CD8-positive, alpha-beta memory T cell (primary cell): Measurements from ENCODE around the gene CD72. TPM values are rescaled to one million over a fixed set of nuclear protein-coding genes. Genes with fewer than 3 reads are reported as not detected.
"Not testable (repeated sequence)": the region's sequence is repeated elsewhere in the genome, so short reads cannot be mapped to it uniquely, and the experiment has no call there.

Experiments
- CTCF ChIA-PET: fragments of 350-600 bp; sonication (Branson Sonifier 250); formaldehyde crosslinking; loops from one replicate; lab custom pipeline; 2021; ENCODE audit warnings: antibody characterized with exemption; lab: Charles Lee
- POLR2A ChIA-PET: fragments of 350-600 bp; sonication (Branson Sonifier 250); formaldehyde crosslinking; loops from one replicate; lab custom pipeline; 2021; ENCODE audit warnings: antibody characterized with exemption; lab: Charles Lee
- DNase-seq, 5 donors: peaks; one replicate each; pipeline versions ENCODE4 v3.0.0 to v3.0.0-alpha.2; 2020 to 2022; ENCODE audit warnings: mixed read lengths in 1 of 5
- H3K27ac ChIP-seq: one replicate; pipeline ENCODE4 v1.7.0; 2013; ENCODE audit warnings: low read depth, mild to moderate bottlenecking, low read length, moderate library complexity
- H3K27me3 ChIP-seq: 2 replicates; pipeline ENCODE4 v1.7.0; 2013; ENCODE audit warnings: low read length, mild to moderate bottlenecking; ENCODE audit not compliant: insufficient read depth, poor library complexity, severe bottlenecking
- H3K36me3 ChIP-seq: 2 replicates; pipeline ENCODE4 v1.7.0; 2013; ENCODE audit warnings: mild to moderate bottlenecking, low read length, moderate library complexity; ENCODE audit not compliant: insufficient read depth
- H3K4me1 ChIP-seq: 2 replicates; pipeline ENCODE4 v1.7.0; 2013; ENCODE audit warnings: mild to moderate bottlenecking, low read length, moderate library complexity; ENCODE audit not compliant: insufficient read depth
- H3K4me3 ChIP-seq: 2 replicates; pipeline ENCODE4 v1.7.0; 2013; ENCODE audit warnings: mild to moderate bottlenecking, low read length
- H3K9me3 ChIP-seq: 2 replicates; pipeline ENCODE4 v1.7.0; 2013; ENCODE audit warnings: mild to moderate bottlenecking, low read length
- H3K27ac Mint-ChIP-seq, 8 donors: one replicate each; pipeline ENCODE4 v1.8.0; 2020 to 2021; ENCODE audit warnings: mixed read lengths in 8 of 8, mild to moderate bottlenecking in 6 of 8, inconsistent platforms in 3 of 8, moderate library complexity in 3 of 8
- H3K27me3 Mint-ChIP-seq, 2 donors: one replicate each; pipeline ENCODE4 v1.8.0; 2020 to 2021; ENCODE audit warnings: mixed read lengths in 2 of 2, mild to moderate bottlenecking in 1 of 2, moderate library complexity in 1 of 2
- H3K36me3 Mint-ChIP-seq, 3 donors: one replicate each; pipeline ENCODE4 v1.8.0; 2020 to 2021; ENCODE audit warnings: mixed read lengths in 3 of 3, inconsistent platforms in 1 of 3, mild to moderate bottlenecking in 1 of 3
- H3K4me1 Mint-ChIP-seq, 3 donors: one replicate each; pipeline ENCODE4 v1.8.0; 2020 to 2021; ENCODE audit warnings: mixed read lengths in 3 of 3, inconsistent platforms in 1 of 3, mild to moderate bottlenecking in 1 of 3
- H3K4me3 Mint-ChIP-seq, 7 donors: one replicate each; pipeline ENCODE4 v1.8.0; 2020 to 2021; ENCODE audit warnings: mixed read lengths in 7 of 7, mild to moderate bottlenecking in 6 of 7, moderate library complexity in 4 of 7, inconsistent platforms in 2 of 7
- H3K9me3 Mint-ChIP-seq, 5 donors: one replicate each; pipeline ENCODE4 v1.8.0; 2020 to 2022; ENCODE audit warnings: mixed read lengths in 5 of 5, mild to moderate bottlenecking in 3 of 5, moderate library complexity in 2 of 5, inconsistent platforms in 1 of 5
- polyA plus RNA-seq: library from polyadenylated mRNA; unstranded; fragments of 300-500 nt; fragmentation: Illumina TruSeq; gene quantifications from one replicate; pipeline ENCODE4 v1.2.3, GENCODE V29; 2021
- total RNA-seq, 2 experiments: library from RNA; stranded (reverse); gene quantifications; one replicate each; pipeline ENCODE4 v1.2.3, GENCODE V29; 2021

The CD72 gene
- total and polyA plus RNA-seq, 3 experiments from 2014 or later: 5.1 to 6.5 (median 6.4) TPM

DNA sequence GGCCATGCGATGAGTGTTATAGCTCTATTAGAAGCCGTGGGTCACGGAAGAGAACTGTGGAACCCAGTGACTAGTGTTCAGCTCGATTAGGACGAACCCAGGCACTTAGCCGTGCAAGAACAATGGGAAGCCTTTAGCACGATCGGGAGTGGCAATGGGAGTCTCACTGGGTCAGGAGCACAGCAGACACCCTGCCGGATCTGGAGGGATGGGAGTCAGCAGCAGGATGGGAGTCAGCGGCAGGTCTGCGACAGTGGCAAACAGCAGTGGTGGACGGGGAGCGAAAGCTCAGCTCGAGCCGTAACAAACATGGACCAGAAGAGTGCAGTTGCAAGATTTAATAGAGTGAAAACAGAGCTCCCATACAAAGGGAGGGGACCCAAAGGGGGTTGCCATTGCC lies 22.2 kb upstream of the CD72 start:
- POLR2A ChIA-PET: interaction anchor here (1.4 kb wide), 1 partner anchor 21 kb away, joined by 3 read pairs; no protein-coding TSS in a partner anchor
- Mint-ChIP-seq H3K4me1 (peaks cover 56 to 77% (median 70%) of the 10 kb centered on the region in 3 donors), H3K27ac (peak overlapping the region in 4 of 8 donors; percentile 29 to 79 (median 66)), H3K36me3 (peaks cover 7 to 19% (median 11%) of the 10 kb centered on the region in 3 donors)
- peaks cover 44% of the 10 kb centered on the region for H3K4me1 ChIP-seq
- not testable (repeated sequence) for H3K27ac ChIP-seq, H3K9me3 Mint-ChIP-seq, DNase-seq, H3K36me3 ChIP-seq, H3K4me3 ChIP-seq, H3K27me3 Mint-ChIP-seq, H3K4me3 Mint-ChIP-seq, H3K27me3 ChIP-seq, H3K9me3 ChIP-seq
- CTCF ChIA-PET: interaction anchor here (0.9 to 14.3 kb wide), 5 partner anchors 9 to 56 kb away, joined by 3 to 200 read pairs (median 3); partner anchors contain the start of gene CD72

DNA sequence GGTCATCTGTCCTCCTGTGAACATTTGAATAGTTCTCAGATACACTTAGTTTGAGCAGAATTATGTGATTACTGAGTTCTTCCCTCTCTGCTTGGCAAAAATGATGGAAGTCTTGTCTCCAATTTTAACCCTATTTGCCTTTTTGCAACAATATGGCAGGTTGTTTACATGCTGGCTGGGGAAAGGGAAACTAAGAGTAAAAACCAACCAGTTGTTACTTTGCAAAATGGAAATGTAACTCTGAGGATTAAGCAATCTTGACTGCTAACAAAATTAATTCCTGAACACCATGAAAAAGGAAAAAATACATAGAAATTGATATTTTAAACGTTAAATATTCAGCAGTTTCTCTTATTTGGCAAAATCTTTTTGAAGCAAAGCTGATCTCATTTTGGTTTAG lies 21.4 kb upstream of the CD72 start:
- Histone ChIP-seq H3K4me1 (peaks cover 39% of the 10 kb centered on the region), H3K27me3 (no peaks in the 10 kb centered on the region), H3K36me3 (no peaks in the 10 kb centered on the region), H3K27ac (no peak overlapping the region), H3K9me3 (no peaks in the 10 kb centered on the region), H3K4me3 (no peak overlapping the region)
- Mint-ChIP-seq H3K4me3 (peak overlapping the region in 4 of 7 donors; percentile 23 to 88 (median 28)), H3K36me3 (peaks cover 7 to 19% (median 11%) of the 10 kb centered on the region in 3 donors), H3K27ac (peak overlapping the region in 7 of 8 donors; percentile 62 to 98 (median 94)), H3K4me1 (peaks cover 61 to 77% (median 70%) of the 10 kb centered on the region in 3 donors), H3K9me3 (no peaks in the 10 kb centered on the region), H3K27me3 (no peaks in the 10 kb centered on the region)
- CTCF ChIA-PET: interaction anchor here (0.8 to 14.3 kb wide), 7 partner anchors 8 to 57 kb away, joined by 3 to 200 read pairs (median 3); partner anchors contain the start of genes CCDC107, CD72 and RMRP
- DNase-seq: no peak
- POLR2A ChIA-PET: interaction anchor here (1.3 to 2.0 kb wide), 3 partner anchors 18 to 22 kb away, joined by 3 to 8 read pairs (median 3); partner anchors contain the start of genes CCDC107 and RMRP

DNA sequence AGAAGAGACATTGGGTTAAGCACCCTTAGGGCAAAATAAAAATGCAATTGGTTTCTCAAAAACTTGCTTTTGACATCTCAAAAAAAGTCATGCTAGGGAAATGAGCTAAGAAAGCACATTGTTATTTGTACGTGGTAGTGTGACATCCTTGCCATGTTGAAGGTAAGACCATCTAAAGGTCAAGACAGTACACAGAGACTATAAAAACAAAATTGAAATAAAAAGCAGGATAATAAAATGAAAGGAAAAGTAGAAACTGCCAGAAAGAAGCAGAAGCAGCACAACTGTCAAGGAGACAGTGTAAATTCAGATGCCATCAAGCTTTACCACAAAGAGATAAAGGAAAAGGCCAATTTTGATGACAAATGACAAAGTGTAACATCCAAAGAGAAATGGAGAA lies 21.0 kb upstream of the CD72 start:
- H3K27me3 ChIP-seq, H3K4me3 ChIP-seq, H3K27me3 Mint-ChIP-seq, DNase-seq, H3K9me3 Mint-ChIP-seq, H3K9me3 ChIP-seq, H3K27ac ChIP-seq, H3K36me3 ChIP-seq: not testable (repeated sequence)
- H3K36me3 Mint-ChIP-seq: peaks cover 4 to 15% (median 11%) of the 10 kb centered on the region in 3 donors
- ChIA-PET CTCF (interaction anchor here (0.8 to 14.3 kb wide), 5 partner anchors 8 to 56 kb away, joined by 3 to 200 read pairs (median 5); partner anchors contain the start of genes CCDC107, CD72 and RMRP), POLR2A (interaction anchor here (1.3 to 2.0 kb wide), 3 partner anchors 18 to 22 kb away, joined by 3 to 8 read pairs (median 3); partner anchors contain the start of genes CCDC107 and RMRP)
- H3K4me3 Mint-ChIP-seq: peak overlapping the region in 5 of 7 donors; percentile 23 to 88 (median 32)
- peak overlapping the region in 7 of 8 donors; percentile 62 to 98 (median 94) for H3K27ac Mint-ChIP-seq
- H3K4me1 Mint-ChIP-seq: peaks cover 57 to 75% (median 66%) of the 10 kb centered on the region in 3 donors
- H3K4me1 ChIP-seq: peaks cover 35% of the 10 kb centered on the region

- peaks cover 33% of the 10 kb centered on the region for H3K4me1 ChIP-seq
- not testable (repeated sequence) for H3K36me3 ChIP-seq, H3K27me3 Mint-ChIP-seq, H3K9me3 Mint-ChIP-seq, H3K27ac ChIP-seq, H3K27me3 ChIP-seq, H3K9me3 ChIP-seq, H3K4me3 ChIP-seq
- ChIA-PET POLR2A (interaction anchor here (0.7 to 2.0 kb wide), 5 partner anchors 10 to 104 kb away, joined by 3 to 8 read pairs (median 3); partner anchors contain the start of genes CCDC107 and RMRP), CTCF (interaction anchor here (0.8 to 14.3 kb wide), 4 partner anchors 8 to 25 kb away, joined by 3 to 200 read pairs (median 6); partner anchors contain the start of genes CCDC107, CD72 and RMRP)
- peak in 2 of 5 donors; percentile 48 to 58 for DNase-seq
- Mint-ChIP-seq H3K27ac (peak overlapping the region; percentile 79 to 99 (median 94)), H3K36me3 (peaks cover 4 to 15% (median 11%) of the 10 kb centered on the region in 3 donors), H3K4me1 (peaks cover 56 to 74% (median 65%) of the 10 kb centered on the region in 3 donors), H3K4me3 (peak overlapping the region; percentile 55 to 88 (median 62))
Measured at GRCh38 chr9:35638751-35639150, 20.5 kb upstream of the CD72 start.

DNA sequence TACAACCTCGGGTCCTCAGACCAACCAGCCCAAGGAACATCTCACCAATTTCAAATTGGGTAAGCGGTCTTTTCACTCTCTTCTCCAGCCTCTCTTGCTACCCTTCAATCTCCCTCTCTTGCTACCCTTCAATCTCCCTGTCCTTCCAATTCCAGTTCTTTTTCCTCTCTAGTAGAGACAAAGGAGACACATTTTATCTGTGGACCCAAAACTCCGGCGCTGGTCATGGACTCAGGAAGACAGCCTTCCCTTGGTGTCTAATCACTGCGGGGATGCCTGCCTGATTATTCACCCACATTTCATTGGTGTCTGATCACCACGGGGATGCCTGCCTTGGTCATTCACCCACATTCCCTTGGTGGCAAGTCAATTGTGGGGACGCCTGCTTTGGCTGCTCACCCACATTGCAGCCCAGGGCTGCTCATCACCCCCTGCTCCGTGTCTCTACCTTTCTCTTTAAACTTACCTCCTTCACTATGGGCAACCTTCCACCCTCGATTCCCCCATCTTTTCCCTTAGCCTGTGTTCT lies 19.3 kb upstream of the CD72 start:
- H3K36me3 ChIP-seq, H3K27me3 ChIP-seq, H3K9me3 ChIP-seq, H3K9me3 Mint-ChIP-seq, H3K27me3 Mint-ChIP-seq, H3K27ac ChIP-seq, H3K4me3 ChIP-seq, DNase-seq: not testable (repeated sequence)
- ChIA-PET POLR2A (interaction anchor here (1.1 to 2.0 kb wide), 2 partner anchors 11 to 20 kb away, joined by 3 to 8 read pairs; no protein-coding TSS in a partner anchor), CTCF (interaction anchor here (14.3 kb wide), 1 partner anchor 24 kb away, joined by 200 read pairs; the partner anchor contains the start of gene CD72)
- Mint-ChIP-seq H3K4me3 (peak overlapping the region in 4 of 7 donors; percentile 58 to 71 (median 66)), H3K4me1 (peaks cover 52 to 69% (median 55%) of the 10 kb centered on the region in 3 donors), H3K36me3 (peaks cover 4 to 11% (median 11%) of the 10 kb centered on the region in 3 donors), H3K27ac (peak overlapping the region; percentile 12 to 99 (median 93))
- H3K4me1 ChIP-seq: peaks cover 33% of the 10 kb centered on the region

DNA sequence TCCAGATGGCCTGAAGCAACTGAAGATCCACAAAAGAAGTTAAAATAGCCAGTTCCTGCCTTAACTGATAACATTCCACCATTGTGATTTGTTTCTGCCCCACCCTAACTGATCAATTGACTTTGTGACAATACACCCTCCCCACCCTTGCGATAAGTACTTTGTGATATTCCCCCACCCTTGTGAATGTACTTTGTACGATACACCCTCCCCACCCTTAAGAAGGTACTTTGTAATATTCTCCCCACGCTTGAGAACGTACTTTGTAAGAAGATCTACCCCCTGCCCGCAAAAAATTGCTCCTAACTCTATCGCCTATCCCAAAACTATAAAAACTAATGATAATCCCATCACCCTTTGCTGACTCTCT lies 18.6 kb upstream of the CD72 start:
- CTCF ChIA-PET: interaction anchor here (0.8 to 1.3 kb wide), 2 partner anchors 10 to 26 kb away, joined by 4 read pairs; no protein-coding TSS in a partner anchor
- H3K9me3 ChIP-seq, H3K27me3 ChIP-seq, H3K27ac ChIP-seq, H3K4me3 ChIP-seq, H3K9me3 Mint-ChIP-seq, POLR2A ChIA-PET, DNase-seq, H3K27me3 Mint-ChIP-seq, H3K36me3 ChIP-seq: not testable (repeated sequence)
- peaks cover 52 to 69% (median 55%) of the 10 kb centered on the region in 3 donors for H3K4me1 Mint-ChIP-seq
- peaks cover 33% of the 10 kb centered on the region for H3K4me1 ChIP-seq
- H3K36me3 Mint-ChIP-seq: peaks cover 4 to 11% (median 11%) of the 10 kb centered on the region in 3 donors
- peak overlapping the region in 2 of 7 donors; percentile 39 to 69 for H3K4me3 Mint-ChIP-seq
- H3K27ac Mint-ChIP-seq: peak overlapping the region; percentile 79 to 97 (median 94)

- peaks cover 33% of the 10 kb centered on the region for H3K4me1 ChIP-seq
- H3K36me3 ChIP-seq: no peaks in the 10 kb centered on the region
- Mint-ChIP-seq H3K27ac (peak overlapping the region; percentile 79 to 97 (median 91)), H3K36me3 (peaks cover 4 to 11% (median 8%) of the 10 kb centered on the region in 3 donors), H3K27me3 (no peaks in the 10 kb centered on the region), H3K9me3 (no peaks in the 10 kb centered on the region), H3K4me1 (peaks cover 50 to 64% (median 55%) of the 10 kb centered on the region in 3 donors), H3K4me3 (peak overlapping the region; percentile 3 to 69 (median 36))
- no peak overlapping the region for H3K4me3 ChIP-seq
- no peak overlapping the region for H3K27ac ChIP-seq
- H3K27me3 ChIP-seq: no peaks in the 10 kb centered on the region
- ChIA-PET CTCF (interaction anchor here (0.8 to 1.3 kb wide), 2 partner anchors 11 to 25 kb away, joined by 4 read pairs; no protein-coding TSS in a partner anchor), POLR2A (no interaction called here)
- no peak for DNase-seq
- H3K9me3 ChIP-seq: no peaks in the 10 kb centered on the region
Measured at GRCh38 chr9:35636135-35636876, 18.1 kb upstream of the CD72 start.
